ENCODE results near the gene SLFNL1. TPM values are rescaled to one million over a fixed set of nuclear protein-coding genes. Genes with fewer than 3 reads are reported as not detected.
A peak's percentile ranks its signal among the peaks of the same experiment; 100 is the strongest.

SLFNL1 gene
- total RNA-seq (2014; rRNA removed; shearing (Covaris generic)) = 0.82 and 1.1 TPM in 2 replicates
- total RNA-seq (2022) = 0.49 and 0.57 TPM in 2 replicates
- percentile 31 among the genes with signal in this experiment for Bru-seq, nascent RNA
- BruChase-seq, experiment 1, labeled RNA remaining after a 6-hour chase = percentile 28 among the genes with signal in this experiment
- BruChase-seq, experiment 2, labeled RNA remaining after a 2-hour chase = percentile 32 among the genes with signal in this experiment
- long read RNA-seq, partial matches to known transcripts = 0 of 56 reads
- long read RNA-seq, other reads (novel, unspliced or antisense) = 56 of 56 reads

GRCh38 chr1:41021526-41022308 lies at the start of gene SLFNL1:
SLFNL1 (minus strand) TSS chr1:41021725; CDS start chr1:41020660, 1,065 bp downstream.
- CTCF ChIA-PET (ENCODE audit: unreplicated experiment) = no interaction called here
- H3K79me2 ChIP-seq (ENCODE audit: insufficient read depth, low read depth, low read length) = no peaks in the 10 kb centered on the region
- no peak within 1 kb of the TSS for H3K27ac ChIP-seq (ENCODE audit: low read depth, low read length, poor library complexity, severe bottlenecking)
- H3K4me1 ChIP-seq (ENCODE audit: insufficient read depth, low read length, poor library complexity, severe bottlenecking) = peaks cover 8% of the 10 kb centered on the region
- intact Hi-C loops (cut with micrococcal nuclease; ENCODE audit: unreplicated experiment) = loop anchor here (10.0 kb wide), 1 partner anchor 223 kb away; the partner anchor contains the start of gene SCMH1
- no peaks in the 10 kb centered on the region for H4K20me1 ChIP-seq (ENCODE audit: insufficient read depth, low read length)
- H3K4me3 ChIP-seq (ENCODE audit: low read depth, low read length, poor library complexity, severe bottlenecking) = no peak within 1 kb of the TSS
- no TSS peak for BruUV-seq (replicated peaks)
- DNase-seq (ENCODE audit: low spot score) = no peak
- no peaks in the 10 kb centered on the region for H3K9me2 ChIP-seq (ENCODE audit: insufficient read depth, low read length)
- POLR2A ChIA-PET = no interaction called here
- H3K9me3 ChIP-seq (ENCODE audit: low read length) = no peaks in the 10 kb centered on the region
- TF ChIP-seq EZH2phosphoT487 (IDR thresholded peaks at IDR 0.05; ENCODE audit: borderline replicate concordance, low read depth, low read length) = no peak
- TF ChIP-seq, protein P1, sequence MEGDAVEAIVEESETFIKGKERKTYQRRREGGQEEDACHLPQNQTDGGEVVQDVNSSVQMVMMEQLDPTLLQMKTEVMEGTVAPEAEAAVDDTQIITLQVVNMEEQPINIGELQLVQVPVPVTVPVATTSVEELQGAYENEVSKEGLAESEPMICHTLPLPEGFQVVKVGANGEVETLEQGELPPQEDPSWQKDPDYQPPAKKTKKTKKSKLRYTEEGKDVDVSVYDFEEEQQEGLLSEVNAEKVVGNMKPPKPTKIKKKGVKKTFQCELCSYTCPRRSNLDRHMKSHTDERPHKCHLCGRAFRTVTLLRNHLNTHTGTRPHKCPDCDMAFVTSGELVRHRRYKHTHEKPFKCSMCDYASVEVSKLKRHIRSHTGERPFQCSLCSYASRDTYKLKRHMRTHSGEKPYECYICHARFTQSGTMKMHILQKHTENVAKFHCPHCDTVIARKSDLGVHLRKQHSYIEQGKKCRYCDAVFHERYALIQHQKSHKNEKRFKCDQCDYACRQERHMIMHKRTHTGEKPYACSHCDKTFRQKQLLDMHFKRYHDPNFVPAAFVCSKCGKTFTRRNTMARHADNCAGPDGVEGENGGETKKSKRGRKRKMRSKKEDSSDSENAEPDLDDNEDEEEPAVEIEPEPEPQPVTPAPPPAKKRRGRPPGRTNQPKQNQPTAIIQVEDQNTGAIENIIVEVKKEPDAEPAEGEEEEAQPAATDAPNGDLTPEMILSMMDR (conservative IDR thresholded peaks at IDR 0.05; ENCODE audit: low read length) = no peak; the same call in 1 of the 2 replicates
- H3K4me2 ChIP-seq (ENCODE audit: low read length) = no peak within 1 kb of the TSS
- no peak within 1 kb of the TSS for H2AFZ ChIP-seq (ENCODE audit: low read length)
- H3K36me3 ChIP-seq (ENCODE audit: insufficient read depth, low read length) = peaks cover 35% of the 10 kb centered on the region

DNA sequence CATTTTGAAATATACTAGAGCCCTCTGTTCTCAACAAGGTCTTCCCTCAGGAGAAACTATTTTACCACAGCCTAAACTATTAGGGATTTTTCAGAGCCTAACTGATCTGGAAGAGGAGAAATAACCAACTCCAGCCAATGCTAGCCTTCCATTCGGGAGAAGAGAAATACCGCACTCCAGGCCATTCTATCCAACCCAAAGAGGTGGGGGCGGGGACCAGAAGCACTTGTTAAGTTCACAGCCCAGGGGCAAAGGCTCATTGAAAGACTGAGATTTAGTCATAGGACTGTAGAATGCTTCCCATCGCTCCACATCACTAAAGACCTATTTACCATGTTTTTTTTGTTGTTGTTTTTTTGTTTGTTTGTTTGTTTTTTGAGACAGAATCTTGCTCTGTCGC lies 35.4 kb upstream of the SLFNL1 start:
- TF ChIP-seq EZH2phosphoT487 (IDR thresholded peaks at IDR 0.05; ENCODE audit: borderline replicate concordance, low read depth, low read length) = no peak
- TF ChIP-seq, protein P1 (conservative IDR thresholded peaks at IDR 0.05; ENCODE audit: low read length) = no peak
- Histone ChIP-seq H2AFZ (ENCODE audit: low read length) (no peak overlapping the region), H3K36me3 (ENCODE audit: insufficient read depth, low read length) (peaks cover 58% of the 10 kb centered on the region), H3K9me3 (ENCODE audit: low read length) (no peaks in the 10 kb centered on the region), H3K4me3 (ENCODE audit: low read depth, low read length, poor library complexity, severe bottlenecking) (no peak overlapping the region), H4K20me1 (ENCODE audit: insufficient read depth, low read length) (no peaks in the 10 kb centered on the region), H3K27ac (ENCODE audit: low read depth, low read length, poor library complexity, severe bottlenecking) (no peak overlapping the region), H3K79me2 (ENCODE audit: insufficient read depth, low read depth, low read length) (no peaks in the 10 kb centered on the region), H3K9me2 (ENCODE audit: insufficient read depth, low read length) (no peaks in the 10 kb centered on the region), H3K4me1 (ENCODE audit: insufficient read depth, low read length, poor library complexity, severe bottlenecking) (peaks cover 5% of the 10 kb centered on the region), H3K4me2 (ENCODE audit: low read length) (no peak overlapping the region)
- BruUV-seq (replicated peaks) = no TSS peak
- no peak for DNase-seq (ENCODE audit: low spot score)
- CTCF ChIA-PET (ENCODE audit: unreplicated experiment) = no interaction called here
- POLR2A ChIA-PET = interaction anchor here (0.6 kb wide), 1 partner anchor 1170 kb away, joined by 3 read pairs; no protein-coding TSS in a partner anchor
- intact Hi-C loops (cut with micrococcal nuclease; ENCODE audit: unreplicated experiment) = no loop called here

Measured in OCI-LY7 (cell line).